GM19395 (cell line): ENCODE measurements around the gene MECP2.

ENCODE experiments used
- ATAC-seq: cut with Tn5 transposase; IDR thresholded peaks from one replicate; pipeline ENCODE4 v1.9.1; 2021; ENCODE audit warnings: mild to moderate bottlenecking, moderate library complexity; ENCODE audit not compliant: unreplicated experiment

The MECP2 gene

GRCh38 chrX:154116426-154117211 lies 19.1 kb upstream of the MECP2 start:
- no peak for ATAC-seq

DNA sequence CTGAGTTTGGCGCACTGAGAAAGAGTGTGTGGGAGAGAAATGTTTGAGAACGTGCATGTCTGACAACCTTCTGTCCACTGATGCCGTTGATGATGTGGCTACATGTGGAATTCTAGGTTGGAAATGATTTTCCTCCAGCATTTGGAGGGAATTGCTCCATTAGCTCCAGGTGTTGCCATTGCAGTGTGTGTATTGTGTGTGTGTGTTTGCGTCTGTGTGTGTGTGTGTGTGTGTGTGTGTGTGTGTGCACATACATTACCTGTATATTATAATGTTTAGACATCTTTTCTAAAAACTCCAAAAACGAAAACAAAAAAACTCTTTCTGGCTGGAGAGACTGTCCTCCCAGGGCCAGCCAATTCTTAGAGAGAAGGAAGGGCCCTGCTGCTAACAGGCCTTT lies 18.2 kb upstream of the MECP2 start:
- ATAC-seq = no peak

GRCh38 chrX:154115071-154115470 lies 17.6 kb upstream of the MECP2 start:
- no peak for ATAC-seq

DNA sequence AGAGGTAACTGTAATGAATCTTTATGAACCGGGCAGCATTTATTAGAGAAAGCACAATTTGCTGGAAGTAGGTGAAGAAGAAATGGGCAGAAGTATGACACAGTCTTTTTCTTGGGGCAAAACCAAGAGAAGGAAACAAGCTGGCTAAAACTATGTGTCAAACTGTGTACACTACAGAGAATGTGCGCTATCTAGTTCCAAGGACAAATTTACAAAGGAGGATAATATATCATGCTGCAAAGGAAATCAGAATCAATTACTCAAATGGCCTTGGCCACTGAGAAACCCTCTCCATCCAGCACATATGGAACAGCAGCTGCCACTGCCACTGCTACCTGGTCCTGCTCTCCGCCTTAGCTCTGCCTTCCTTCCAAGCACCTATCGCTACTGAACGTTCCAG lies 17.1 kb upstream of the MECP2 start:
- ATAC-seq = no peak

DNA sequence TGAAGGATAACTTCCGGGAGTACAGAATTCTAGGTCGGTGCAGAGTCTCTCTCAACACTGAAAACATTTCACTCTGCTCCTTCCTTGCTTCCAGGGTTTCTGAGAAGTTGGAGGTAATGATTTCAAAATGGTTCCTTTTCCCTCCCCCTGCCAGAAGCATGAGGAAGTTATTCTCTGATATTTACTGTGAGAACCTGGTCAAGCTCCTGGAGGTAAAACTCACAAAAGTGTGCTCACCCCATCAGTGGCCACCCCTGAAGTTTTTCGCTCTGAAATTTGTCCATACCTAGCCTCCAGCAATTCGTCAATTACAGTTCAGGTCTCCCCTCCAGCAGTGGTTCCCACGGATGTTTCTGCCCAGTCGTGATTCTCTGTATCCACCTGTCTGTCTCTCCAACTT lies 16.2 kb upstream of the MECP2 start:
- no peak for ATAC-seq

GRCh38 chrX:154098551-154098950 lies 1.0 kb upstream of the MECP2 start:
- ATAC-seq = no peak

DNA sequence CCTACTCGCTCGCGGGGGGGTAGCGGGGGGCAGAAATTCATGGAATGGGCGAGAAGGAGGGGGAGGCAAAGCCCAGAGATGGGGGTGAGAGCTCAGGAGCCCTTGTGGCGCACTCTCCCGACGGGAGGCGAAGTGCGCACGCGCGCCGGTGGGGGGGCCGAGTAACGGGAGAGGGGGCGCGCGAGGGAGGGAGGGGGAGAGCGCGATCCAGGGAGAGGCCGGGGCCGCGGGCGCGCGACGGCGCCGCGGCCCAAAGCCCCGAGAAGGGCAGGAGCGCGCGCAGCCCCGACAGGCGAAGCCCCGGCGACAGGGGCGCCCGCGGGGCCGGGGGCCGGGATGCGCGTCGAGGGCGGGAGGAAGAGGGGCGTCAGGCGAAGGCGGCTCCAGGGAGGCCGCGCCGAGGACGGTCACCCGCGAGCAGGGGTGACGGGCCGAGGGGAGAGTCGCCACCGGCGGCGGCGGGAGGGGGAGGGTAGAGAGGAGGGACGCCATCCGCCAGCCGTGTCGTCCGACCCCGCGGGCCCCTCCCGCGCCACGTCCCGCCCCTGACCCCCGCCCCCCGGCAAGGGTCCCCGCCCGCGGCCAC lies 421 bp downstream of the MECP2 start:
- ATAC-seq = peak; percentile 34

GRCh38 chrX:154096140-154097002 lies 1.1 kb downstream of the MECP2 start:
- ATAC-seq = no peak

- no peak for ATAC-seq
Measured at GRCh38 chrX:154094833-154095232, 2.7 kb downstream of the MECP2 start.

- ATAC-seq = no peak
Measured at GRCh38 chrX:154093965-154094364, 3.6 kb downstream of the MECP2 start.

DNA sequence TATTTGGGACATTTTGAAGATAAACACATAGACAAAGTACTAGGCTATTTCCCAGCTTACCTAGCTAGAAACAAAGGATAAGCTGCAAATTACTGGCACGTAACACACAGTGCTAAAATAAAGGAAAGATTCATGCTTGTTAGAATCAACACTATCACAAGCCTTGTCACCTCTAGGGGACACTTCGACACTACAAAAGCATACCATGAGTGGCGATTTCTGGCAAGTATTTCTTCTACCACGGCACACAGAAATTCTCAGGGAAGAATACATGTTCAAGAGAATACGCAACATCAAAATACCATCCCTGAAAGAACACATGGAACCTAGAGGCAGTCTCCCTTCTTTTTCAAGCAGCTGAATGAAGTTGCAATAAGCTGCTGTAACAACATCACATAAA lies 5.1 kb downstream of the MECP2 start:
- ATAC-seq = no peak

DNA sequence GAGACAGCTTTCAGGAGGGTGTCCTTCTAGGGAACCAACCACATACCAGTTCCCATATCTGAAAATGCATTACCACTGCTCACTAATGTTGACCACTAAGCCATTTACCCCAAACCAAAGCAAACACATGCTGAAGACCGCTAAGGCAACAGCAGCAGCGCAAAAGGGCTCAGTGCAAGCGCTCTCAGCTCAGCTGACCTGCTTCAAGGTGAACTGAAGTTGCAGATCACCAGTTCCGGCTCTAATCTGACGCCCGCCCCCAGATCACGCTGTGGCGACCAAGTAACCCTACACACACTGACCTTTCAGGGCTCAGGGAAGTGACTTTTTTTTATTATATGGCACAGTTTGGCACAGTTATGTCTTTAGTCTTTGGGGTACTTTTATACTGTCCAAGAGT lies 5.8 kb downstream of the MECP2 start:
- no peak for ATAC-seq

- ATAC-seq = no peak
Measured at GRCh38 chrX:154090731-154091130, 6.8 kb downstream of the MECP2 start.

DNA sequence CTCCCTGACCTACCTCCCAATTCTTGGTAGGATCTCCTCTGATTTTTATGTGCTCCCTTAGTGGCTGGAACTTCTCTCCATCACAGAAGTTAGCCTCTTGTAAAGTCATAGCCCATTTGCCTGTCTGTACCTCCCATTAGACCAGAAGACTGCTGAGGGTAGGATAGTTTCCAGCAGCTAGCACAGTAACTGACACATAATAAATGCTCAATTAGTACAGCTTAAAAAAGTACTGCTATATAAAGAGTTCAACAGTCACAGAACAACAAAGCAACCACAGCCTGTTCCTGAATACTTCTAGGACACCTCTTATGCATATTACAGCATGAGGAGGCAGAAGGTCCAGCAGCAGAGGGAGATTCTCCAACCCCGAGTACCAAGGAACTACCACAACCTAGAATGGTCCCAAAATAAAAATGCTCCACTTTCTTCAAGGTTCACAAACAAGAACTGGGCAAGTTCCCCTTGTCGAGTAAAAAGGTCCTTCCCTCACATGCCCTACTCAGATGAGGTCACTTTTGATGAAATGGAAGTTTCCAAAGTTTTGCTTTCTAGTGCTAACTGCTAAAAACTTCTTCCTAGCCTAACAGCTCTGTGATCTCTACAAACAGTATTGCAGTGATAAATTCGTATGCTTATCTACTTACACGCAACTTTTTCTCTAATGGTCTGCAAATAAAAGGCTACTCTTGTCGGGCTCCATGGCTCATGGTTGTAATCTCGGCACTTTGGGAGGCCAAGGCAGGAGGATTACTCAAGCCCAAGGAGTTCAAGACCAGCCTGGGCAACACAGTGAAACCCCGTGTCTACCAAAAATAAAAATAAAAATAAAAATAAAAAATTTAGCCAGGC lies 12.8 kb downstream of the MECP2 start:
- ATAC-seq = no peak

DNA sequence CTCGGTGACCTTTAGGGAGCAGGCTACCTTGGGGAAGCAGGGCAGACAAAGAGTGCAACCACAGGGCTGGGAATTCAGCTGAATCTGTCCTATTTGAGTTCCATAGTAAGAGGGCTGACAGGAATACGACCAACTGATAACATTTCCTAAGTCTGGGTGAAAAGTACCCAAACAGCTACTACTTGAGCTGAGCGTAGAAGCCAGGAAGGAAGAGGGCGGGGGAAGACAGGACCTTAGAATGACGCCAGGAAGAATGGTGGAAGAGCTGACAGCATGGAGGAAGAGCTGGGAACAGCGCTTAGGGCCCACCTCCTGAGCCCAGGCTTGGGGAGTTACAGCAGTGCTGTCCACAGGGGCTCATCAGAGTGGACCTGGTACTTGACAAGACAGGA lies 14.4 kb downstream of the MECP2 start:
- ATAC-seq = no peak

GRCh38 chrX:154082396-154083125 lies 15.0 kb downstream of the MECP2 start:
- ATAC-seq = no peak

DNA sequence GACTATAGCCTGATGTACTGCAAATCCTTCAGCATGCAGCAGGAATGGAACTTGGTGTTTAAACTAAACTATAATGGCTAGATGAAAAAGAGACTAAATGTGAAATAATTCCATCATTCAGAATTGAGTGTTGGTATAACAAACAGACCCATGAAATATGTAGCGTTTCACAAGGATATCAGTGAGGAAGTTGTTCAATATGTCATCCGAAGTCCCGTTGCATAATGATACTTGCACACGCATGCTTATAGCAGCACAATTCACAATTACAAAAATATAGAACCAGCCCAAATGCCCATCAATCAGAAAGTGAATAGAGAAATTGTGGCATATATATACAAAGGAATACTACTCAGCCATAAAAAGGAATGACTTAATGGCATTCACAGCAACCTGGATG lies 20.4 kb downstream of the MECP2 start:
- ATAC-seq = no peak

GRCh38 chrX:154074199-154074598 lies 23.3 kb downstream of the MECP2 start:
- no peak for ATAC-seq

- no peak for ATAC-seq
Measured at GRCh38 chrX:154072192-154072591, 25.3 kb downstream of the MECP2 start.

GRCh38 chrX:154068560-154068959 lies 29.0 kb downstream of the MECP2 start:
- ATAC-seq = no peak
